PC-3 (cell line): ENCODE results near the gene RNF123. TPM values are rescaled to one million over a fixed set of nuclear protein-coding genes. Genes with fewer than 3 reads are reported as not detected.

Experiments
- ATAC-seq: fragments of 200-7000 bp; cut with Tn5 transposase; 2 replicates; pipeline ENCODE4 v1.9.1; 2020; ENCODE audit warnings: mild to moderate bottlenecking, moderate library complexity
- BruUV-seq: library from RNA; stranded (reverse); fragments of 400-500 nt; replicated peaks from 2 replicates; lab custom pipeline; 2021; lab: Mats Ljungman, UMichigan
- CTCF ChIA-PET: fragments of 300-600 bp; sonication (Branson Sonifier 250); formaldehyde crosslinking; loops from one replicate; lab custom pipeline; 2022; ENCODE audit warnings: antibody characterized with exemption; lab: Charles Lee
- POLR2A ChIA-PET: fragments of 300-600 bp; sonication (Branson Sonifier 250); formaldehyde crosslinking; loops from one replicate; lab custom pipeline; 2022; ENCODE audit warnings: antibody characterized with exemption; ENCODE audit not compliant: unreplicated experiment; lab: Charles Lee
- DNase-seq: peaks from one replicate; pipeline ENCODE4 v3.0.0-alpha.2; 2015
- H2AFZ ChIP-seq: fragments of 300-600 bp; sonication (generic); 2 replicates; pipeline ENCODE4 v1.6.0; 2016; ENCODE audit warnings: antibody characterized with exemption, low read length
- H3F3A ChIP-seq: fragments of 300-600 bp; sonication (generic); one replicate; pipeline ENCODE4 v1.6.0; 2017; ENCODE audit warnings: antibody characterized with exemption, low read length, control low read depth, mild to moderate bottlenecking; ENCODE audit not compliant: unreplicated experiment
- H3K27ac ChIP-seq: fragments of 300-600 bp; sonication (generic); 2 replicates; pipeline ENCODE4 v1.5.1; 2016; ENCODE audit warnings: mild to moderate bottlenecking, low read length
- H3K27me3 ChIP-seq: fragments of 300-600 bp; sonication (generic); 2 replicates; pipeline ENCODE4 v1.6.1; 2016; ENCODE audit warnings: low read length, mixed read lengths
- H3K36me3 ChIP-seq: fragments of 300-600 bp; sonication (generic); 2 replicates; pipeline ENCODE4 v1.6.1; 2016; ENCODE audit warnings: low read depth, mixed run types, low read length, mixed read lengths
- H3K4me1 ChIP-seq: fragments of 300-600 bp; sonication (generic); 2 replicates; pipeline ENCODE4 v1.5.1; 2016; ENCODE audit warnings: low read length; ENCODE audit not compliant: insufficient read depth
- H3K4me2 ChIP-seq: fragments of 300-600 bp; sonication (generic); 2 replicates; pipeline ENCODE4 v1.6.0; 2016; ENCODE audit warnings: low read length
- H3K4me3 ChIP-seq: fragments of 300-600 bp; sonication (generic); 2 replicates; pipeline ENCODE4 v1.5.1; 2016; ENCODE audit warnings: mild to moderate bottlenecking, low read length, mixed read lengths
- H3K79me2 ChIP-seq: fragments of 300-600 bp; sonication (generic); 2 replicates; pipeline ENCODE4 v1.6.1; 2017; ENCODE audit warnings: low read length, mixed read lengths
- H3K9ac ChIP-seq: fragments of 300-600 bp; sonication (generic); 2 replicates; pipeline ENCODE4 v1.6.0; 2016; ENCODE audit warnings: mild to moderate bottlenecking, low read length
- H3K9me2 ChIP-seq: fragments of 300-600 bp; sonication (generic); replicated peaks from 2 replicates; pipeline ENCODE4 v1.6.1; 2016; ENCODE audit warnings: mixed run types, low read length, mixed read lengths
- H3K9me3 ChIP-seq: fragments of 300-600 bp; sonication (generic); 2 replicates; pipeline ENCODE4 v1.6.1; 2016; ENCODE audit warnings: low read length, mixed read lengths
- H4K20me1 ChIP-seq: fragments of 300-600 bp; sonication (generic); 2 replicates; pipeline ENCODE4 v1.6.1; 2016; ENCODE audit warnings: low read length, mixed read lengths
- CTCF ChIP-seq: fragments of 300-600 bp; sonication (generic); conservative IDR thresholded peaks from 2 replicates; pipeline ENCODE4 v1.5.1; 2017; ENCODE audit warnings: antibody characterized with exemption, low read depth, mild to moderate bottlenecking, low read length
- EZH2 ChIP-seq: fragments of 300-600 bp; sonication (generic); IDR thresholded peaks from one replicate; pipeline ENCODE4 v1.6.1; 2017; ENCODE audit warnings: antibody characterized with exemption, mild to moderate bottlenecking, low read length; ENCODE audit not compliant: unreplicated experiment
- EZH2phosphoT487 ChIP-seq: fragments of 300-600 bp; sonication (generic); IDR thresholded peaks from 2 replicates; pipeline ENCODE4 v1.6.1; 2018; ENCODE audit warnings: mild to moderate bottlenecking, antibody characterized with exemption, low read length, borderline replicate concordance
- intact Hi-C: fragments of 100-400 bp; cut with micrococcal nuclease; formaldehyde crosslinking; loops from 2 replicates; pipeline ENCODE4 v1.9.0; 2023
- total RNA-seq: library from RNA; depleted of rRNA; stranded (reverse); fragments of >200 nt; gene quantifications from 2 replicates; pipeline ENCODE4 v1.2.3, GENCODE V29; 2014

The RNF123 gene
- total RNA-seq, 1 experiment from 2014 or later = 38.6 TPM

GRCh38 chr3:49714728-49715550 lies 25.6 kb downstream of the RNF123 start:
- ATAC-seq (no peak), DNase-seq (no peak)
- intact Hi-C loops = no loop called here
- Histone ChIP-seq H3K9me2 (no peaks in the 10 kb centered on the region), H3K79me2 (no peaks in the 10 kb centered on the region), H4K20me1 (no peaks in the 10 kb centered on the region), H3K36me3 (no peaks in the 10 kb centered on the region), H3K4me1 (peaks cover 3% of the 10 kb centered on the region; the same call in 1 of the 2 replicates), H3K27ac (no peak overlapping the region), H2AFZ (no peak overlapping the region), H3K4me3 (no peak overlapping the region), H3K9ac (no peak overlapping the region), H3K9me3 (no peaks in the 10 kb centered on the region), H3F3A (no peaks in the 10 kb centered on the region), H3K4me2 (no peak overlapping the region), H3K27me3 (no peaks in the 10 kb centered on the region)
- TF ChIP-seq CTCF = no peak
- TF ChIP-seq EZH2phosphoT487 = no peak
- TF ChIP-seq EZH2 = no peak
- ChIA-PET POLR2A (no interaction called here), CTCF (no interaction called here)
- BruUV-seq = no TSS peak

GRCh38 chr3:49715611-49716121 lies 26.3 kb downstream of the RNF123 start:
- no peak overlapping the region for H2AFZ ChIP-seq
- DNase-seq = no peak
- H3K9me2 ChIP-seq = no peaks in the 10 kb centered on the region
- H3K36me3 ChIP-seq = no peaks in the 10 kb centered on the region
- H3K79me2 ChIP-seq = no peaks in the 10 kb centered on the region
- H4K20me1 ChIP-seq = no peaks in the 10 kb centered on the region
- BruUV-seq = no TSS peak
- H3K4me2 ChIP-seq = no peak overlapping the region
- ChIA-PET POLR2A (no interaction called here), CTCF (no interaction called here)
- peaks cover 3% of the 10 kb centered on the region; the same call in 1 of the 2 replicates for H3K4me1 ChIP-seq
- H3K4me3 ChIP-seq = no peak overlapping the region
- no peaks in the 10 kb centered on the region for H3K27me3 ChIP-seq
- ATAC-seq = no peak
- H3F3A ChIP-seq = no peaks in the 10 kb centered on the region
- intact Hi-C loops = no loop called here
- no peaks in the 10 kb centered on the region for H3K9me3 ChIP-seq
- no peak for TF ChIP-seq EZH2
- no peak overlapping the region for H3K27ac ChIP-seq
- H3K9ac ChIP-seq = no peak overlapping the region

- TF ChIP-seq CTCF (no peak), EZH2 (no peak), EZH2phosphoT487 (no peak)
- H2AFZ ChIP-seq = no peak overlapping the region
- H3K9me3 ChIP-seq = no peaks in the 10 kb centered on the region
- no peak overlapping the region for H3K4me3 ChIP-seq
- no peak overlapping the region for H3K9ac ChIP-seq
- H3K9me2 ChIP-seq = no peaks in the 10 kb centered on the region
- H3K27ac ChIP-seq = no peak overlapping the region
- no TSS peak for BruUV-seq
- peaks cover 1% of the 10 kb centered on the region; the same call in 1 of the 2 replicates for H3K36me3 ChIP-seq
- H4K20me1 ChIP-seq = no peaks in the 10 kb centered on the region
- H3K79me2 ChIP-seq = no peaks in the 10 kb centered on the region
- ChIA-PET CTCF (no interaction called here), POLR2A (no interaction called here)
- ATAC-seq (no peak), DNase-seq (no peak)
- no peaks in the 10 kb centered on the region for H3F3A ChIP-seq
- H3K4me1 ChIP-seq = peaks cover 3% of the 10 kb centered on the region; the same call in 1 of the 2 replicates
- intact Hi-C loops = no loop called here
- no peak overlapping the region for H3K4me2 ChIP-seq
- no peaks in the 10 kb centered on the region for H3K27me3 ChIP-seq
These were observed 26.8 kb downstream of the RNF123 start for GRCh38 chr3:49716169-49716568.
